Measurements from ENCODE around the gene ATXN1. TPM values are rescaled to one million over a fixed set of nuclear protein-coding genes. Genes with fewer than 3 reads are reported as not detected.
A peak's percentile ranks its signal among the peaks of the same experiment; 100 is the strongest.

ATXN1 gene
- polyA plus RNA-seq, 1 donor (not counting 4 experiments of a cell fraction or from before 2014, with no cell fraction given): 9.7 TPM

DNA sequence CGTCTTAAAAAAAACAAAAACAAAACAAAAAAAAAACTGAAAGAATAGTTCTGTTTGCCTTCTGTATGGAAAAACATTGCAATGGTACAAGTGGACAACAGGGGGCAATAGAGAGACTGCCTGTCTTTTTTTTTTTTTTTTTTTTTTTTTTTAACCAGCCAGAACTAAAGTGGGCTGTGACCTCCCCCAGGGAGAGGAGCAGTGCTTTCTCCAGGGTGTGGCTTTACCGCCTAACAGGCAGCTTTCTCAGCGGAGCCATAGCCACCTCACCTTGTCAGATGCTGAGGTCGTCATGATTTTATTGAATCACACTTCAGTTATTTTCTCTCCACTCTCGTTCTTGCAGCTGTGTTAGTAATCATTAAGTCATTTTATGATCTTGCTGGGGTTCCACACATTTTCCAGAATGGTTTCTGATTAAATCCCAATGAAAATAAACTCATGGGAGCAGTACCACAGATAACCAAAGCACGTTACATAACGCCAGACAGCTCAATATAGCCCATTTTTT, 444.5 kb downstream of the ATXN1 start:
- no peak for FAIRE-seq
- peaks cover 33% of the 10 kb centered on the region for H3K4me1 ChIP-seq (ENCODE audit: control insufficient read depth, extremely low read depth, insufficient read depth, low read length)
- no peak overlapping the region for H2AFZ ChIP-seq (ENCODE audit: control insufficient read depth, low read length)
- DNase-seq (ENCODE audit: low read depth, low spot score): peak; percentile 81
- TF ChIP-seq CTCF (optimal IDR thresholded peaks at IDR 0.05 in 1 of 3, IDR thresholded peaks at IDR 0.05 in 1 of 3, conservative IDR thresholded peaks at IDR 0.05 in 1 of 3; ENCODE audit: extremely low read depth in 1 of 3, insufficient read depth in 2 of 3, low read length in 3 of 3) (peak; percentile 11 to 74 (median 68)), EZH2 (IDR thresholded peaks at IDR 0.05; ENCODE audit: low read length) (no peak)
- peak overlapping the region; percentile 2 for H3K27ac ChIP-seq (ENCODE audit: control insufficient read depth, insufficient read depth, low read length)
- H4K20me1 ChIP-seq (ENCODE audit: control insufficient read depth, extremely low read depth, insufficient read depth, low read length): no peaks in the 10 kb centered on the region
- H3K9ac ChIP-seq (ENCODE audit: control insufficient read depth, extremely low read depth, insufficient read depth, low read length): no peak overlapping the region
- H3K9me1 ChIP-seq (ENCODE audit: control insufficient read depth, extremely low read depth, insufficient read depth, low read length): no peaks in the 10 kb centered on the region
- H3K9me3 ChIP-seq (ENCODE audit: control insufficient read depth, low read depth, low read length): no peaks in the 10 kb centered on the region
- dilution Hi-C loops (cut with MboI; ENCODE audit: extremely low pct_ligation_motif_present, low sequenced_read_pairs): no loop called here
- peak overlapping the region; percentile 24 for H3K4me2 ChIP-seq (ENCODE audit: control insufficient read depth, extremely low read depth, insufficient read depth, low read depth, low read length)
- H3K4me3 ChIP-seq (ENCODE audit: control insufficient read depth in 2 of 3, extremely low read depth in 1 of 3, insufficient read depth in 2 of 3, low read depth in 1 of 3, low read length in 3 of 3): no peak overlapping the region
- no peaks in the 10 kb centered on the region for H3K36me3 ChIP-seq (ENCODE audit: control insufficient read depth in 2 of 2, extremely low read depth in 1 of 2, insufficient read depth in 2 of 2, low read length in 2 of 2)
- H3K79me2 ChIP-seq (ENCODE audit: control insufficient read depth, insufficient read depth, low read length): no peaks in the 10 kb centered on the region
- no peaks in the 10 kb centered on the region for H3K27me3 ChIP-seq (ENCODE audit: control insufficient read depth, extremely low read depth, insufficient read depth, low read length)

GRCh38 chr6:16314296-16314695, 447.0 kb downstream of the ATXN1 start:
- H4K20me1 ChIP-seq (ENCODE audit: control insufficient read depth, extremely low read depth, insufficient read depth, low read length): no peaks in the 10 kb centered on the region
- peaks cover 14% of the 10 kb centered on the region for H3K4me1 ChIP-seq (ENCODE audit: control insufficient read depth, extremely low read depth, insufficient read depth, low read length)
- no peak overlapping the region for H3K4me3 ChIP-seq (ENCODE audit: control insufficient read depth in 2 of 3, extremely low read depth in 1 of 3, insufficient read depth in 2 of 3, low read depth in 1 of 3, low read length in 3 of 3)
- H3K27ac ChIP-seq (ENCODE audit: control insufficient read depth, insufficient read depth, low read length): no peak overlapping the region
- H3K9ac ChIP-seq (ENCODE audit: control insufficient read depth, extremely low read depth, insufficient read depth, low read length): no peak overlapping the region
- no peak for DNase-seq (ENCODE audit: low read depth, low spot score)
- dilution Hi-C loops (cut with MboI; ENCODE audit: extremely low pct_ligation_motif_present, low sequenced_read_pairs): no loop called here
- H2AFZ ChIP-seq (ENCODE audit: control insufficient read depth, low read length): no peak overlapping the region
- FAIRE-seq: no peak
- H3K9me3 ChIP-seq (ENCODE audit: control insufficient read depth, low read depth, low read length): no peaks in the 10 kb centered on the region
- no peak for TF ChIP-seq CTCF (optimal IDR thresholded peaks at IDR 0.05 in 1 of 3, IDR thresholded peaks at IDR 0.05 in 1 of 3, conservative IDR thresholded peaks at IDR 0.05 in 1 of 3; ENCODE audit: extremely low read depth in 1 of 3, insufficient read depth in 2 of 3, low read length in 3 of 3)
- no peak for TF ChIP-seq EZH2 (IDR thresholded peaks at IDR 0.05; ENCODE audit: low read length)
- H3K4me2 ChIP-seq (ENCODE audit: control insufficient read depth, extremely low read depth, insufficient read depth, low read depth, low read length): no peak overlapping the region
- no peaks in the 10 kb centered on the region for H3K9me1 ChIP-seq (ENCODE audit: control insufficient read depth, extremely low read depth, insufficient read depth, low read length)
- no peaks in the 10 kb centered on the region for H3K79me2 ChIP-seq (ENCODE audit: control insufficient read depth, insufficient read depth, low read length)
- H3K27me3 ChIP-seq (ENCODE audit: control insufficient read depth, extremely low read depth, insufficient read depth, low read length): no peaks in the 10 kb centered on the region
- H3K36me3 ChIP-seq (ENCODE audit: control insufficient read depth in 2 of 2, extremely low read depth in 1 of 2, insufficient read depth in 2 of 2, low read length in 2 of 2): no peaks in the 10 kb centered on the region

All from keratinocyte (primary cell).